Neutrophil (primary cell): Measurements from ENCODE around the gene TRPM5.

ENCODE experiments used
- H3K27ac ChIP-seq: fragments of 200-600 bp; sonication (generic); 2 replicates; pipeline ENCODE4 v1.5.1; 2016; ENCODE audit warnings: mild to moderate bottlenecking, moderate library complexity
- H3K27me3 ChIP-seq: fragments of 200-600 bp; sonication (generic); 2 replicates; pipeline ENCODE4 v1.6.0; 2016; ENCODE audit warnings: mild to moderate bottlenecking
- H3K36me3 ChIP-seq: fragments of 200-600 bp; sonication (generic); 2 replicates; pipeline ENCODE4 v1.5.1; 2017
- H3K4me1 ChIP-seq, 2 experiments: fragments of 200-600 bp in 1 of 2; sonication (generic) in 1 of 2; 1 replicate in 1 of 2; 2 replicates in 1 of 2; pipeline versions ENCODE4 v1.5.1 to v1.6.1; 2013 to 2016; ENCODE audit warnings: low read depth in 1 of 2, low read length in 1 of 2, mild to moderate bottlenecking in 1 of 2, moderate library complexity in 1 of 2; ENCODE audit not compliant: control insufficient read depth in 1 of 2, insufficient read depth in 1 of 2
- H3K4me3 ChIP-seq, 2 experiments: fragments of 200-600 bp in 1 of 2; sonication (generic) in 1 of 2; 1 replicate in 1 of 2; 2 replicates in 1 of 2; pipeline ENCODE4 v1.5.1; 2013 to 2016; ENCODE audit warnings: low read depth in 1 of 2, low read length in 1 of 2, mild to moderate bottlenecking in 1 of 2, moderate library complexity in 1 of 2
- H3K9me3 ChIP-seq: fragments of 200-600 bp; sonication (generic); 2 replicates; pipeline ENCODE4 v1.5.1; 2016
- CTCF ChIP-seq: fragments of 200-600 bp; sonication (generic); IDR thresholded peaks from 2 replicates; pipeline ENCODE4 v1.5.1; 2016; ENCODE audit warnings: antibody characterized with exemption

TRPM5 gene

GRCh38 chr11:2409126-2409525 lies 35.2 kb downstream of the TRPM5 start:
- no peaks in the 10 kb centered on the region for H3K9me3 ChIP-seq
- H3K4me1 ChIP-seq, result no peaks in the 10 kb centered on the region
- H3K36me3 ChIP-seq, result peaks cover 6% of the 10 kb centered on the region
- no peaks in the 10 kb centered on the region for H3K27me3 ChIP-seq
- no peak for TF ChIP-seq CTCF
- H3K4me3 ChIP-seq, result no peak overlapping the region
- H3K27ac ChIP-seq, result no peak overlapping the region

GRCh38 chr11:2408671-2409070 lies 35.6 kb downstream of the TRPM5 start:
- no peak for TF ChIP-seq CTCF
- no peaks in the 10 kb centered on the region for H3K4me1 ChIP-seq
- no peak overlapping the region for H3K27ac ChIP-seq
- no peak overlapping the region for H3K4me3 ChIP-seq
- no peaks in the 10 kb centered on the region for H3K27me3 ChIP-seq
- peaks cover 11% of the 10 kb centered on the region for H3K36me3 ChIP-seq
- no peaks in the 10 kb centered on the region for H3K9me3 ChIP-seq

GRCh38 chr11:2406878-2407410 lies 37.4 kb downstream of the TRPM5 start:
- Histone ChIP-seq H3K4me3 (no peak overlapping the region), H3K9me3 (no peaks in the 10 kb centered on the region), H3K27ac (no peak overlapping the region), H3K36me3 (peaks cover 28% of the 10 kb centered on the region), H3K4me1 (peaks cover under 1 to 2% of the 10 kb centered on the region in 2 experiments), H3K27me3 (no peaks in the 10 kb centered on the region)
- no peak for TF ChIP-seq CTCF

- H3K9me3 ChIP-seq, result no peaks in the 10 kb centered on the region
- H3K27me3 ChIP-seq, result no peaks in the 10 kb centered on the region
- H3K27ac ChIP-seq, result no peak overlapping the region
- TF ChIP-seq CTCF, result no peak
- H3K36me3 ChIP-seq, result peaks cover 31% of the 10 kb centered on the region
- no peak overlapping the region for H3K4me3 ChIP-seq
- H3K4me1 ChIP-seq, result peaks cover 5 to 7% of the 10 kb centered on the region in 2 experiments
These were observed 37.9 kb downstream of the TRPM5 start for GRCh38 chr11:2406451-2406850.

- H3K36me3 ChIP-seq, result peaks cover 31% of the 10 kb centered on the region
- peaks cover 15 to 16% of the 10 kb centered on the region in 2 experiments for H3K4me1 ChIP-seq
- no peak for TF ChIP-seq CTCF
- H3K9me3 ChIP-seq, result no peaks in the 10 kb centered on the region
- no peak overlapping the region for H3K4me3 ChIP-seq
- no peaks in the 10 kb centered on the region for H3K27me3 ChIP-seq
- no peak overlapping the region for H3K27ac ChIP-seq
These were observed 39.5 kb downstream of the TRPM5 start for GRCh38 chr11:2404735-2405196.
